HG03175 (cell line): ENCODE data around the gene LYSMD3.
A peak's percentile ranks its signal among the peaks of the same experiment; 100 is the strongest.

ENCODE experiments used
- ATAC-seq: cut with Tn5 transposase; IDR thresholded peaks from one replicate; pipeline ENCODE4 v1.9.1; 2021; ENCODE audit warnings: mild to moderate bottlenecking, moderate library complexity; ENCODE audit not compliant: unreplicated experiment

Gene LYSMD3

GRCh38 chr5:90483206-90483605 lies 46.2 kb downstream of the LYSMD3 start:
- ATAC-seq: no peak

GRCh38 chr5:90480699-90481098 lies 48.7 kb downstream of the LYSMD3 start:
- no peak for ATAC-seq

GRCh38 chr5:90479611-90480385 lies 49.6 kb downstream of the LYSMD3 start:
- ATAC-seq: no peak

- ATAC-seq: no peak
Measured at GRCh38 chr5:90477621-90478215, 51.7 kb downstream of the LYSMD3 start.

- no peak for ATAC-seq
Measured at GRCh38 chr5:90477073-90477472, 52.3 kb downstream of the LYSMD3 start.

- ATAC-seq: no peak
Measured at GRCh38 chr5:90476391-90476790, 53.0 kb downstream of the LYSMD3 start.

GRCh38 chr5:90475436-90475980 lies 53.9 kb downstream of the LYSMD3 start:
- no peak for ATAC-seq

- ATAC-seq: peak; percentile 85
Measured at GRCh38 chr5:90474235-90475107, 54.9 kb downstream of the LYSMD3 start, which contains the start of the genes MBLAC2 and POLR3G. Gene MBLAC2 (minus strand): TSS chr5:90474771. CDS start chr5:90474292, 479 bp downstream. Gene POLR3G (plus strand): TSS chr5:90474864. CDS start chr5:90485568, 10,704 bp downstream.

- peak; percentile 2 for ATAC-seq
Measured at GRCh38 chr5:90473396-90474234, 55.8 kb downstream of the LYSMD3 start.

- ATAC-seq: no peak
Measured at GRCh38 chr5:90472783-90473395, 56.5 kb downstream of the LYSMD3 start.
